IPS DF 6.9 (cell line): ENCODE results near the gene MOK.

ENCODE experiments used
- DNase-seq: peaks from one replicate; pipeline ENCODE4 v3.0.0-alpha.2; 2013; ENCODE audit warnings: low read depth, low spot score
- H3K27ac ChIP-seq: one replicate; pipeline ENCODE4 v1.5.1; 2013; ENCODE audit warnings: low read length, control low read depth
- H3K27me3 ChIP-seq: 2 replicates; pipeline ENCODE4 v1.6.1; 2013; ENCODE audit warnings: mild to moderate bottlenecking, low read length; ENCODE audit not compliant: control insufficient read depth, insufficient read depth
- H3K36me3 ChIP-seq: 2 replicates; pipeline ENCODE4 v1.6.1; 2013; ENCODE audit warnings: low read length; ENCODE audit not compliant: control insufficient read depth, insufficient read depth
- H3K4me1 ChIP-seq: 2 replicates; pipeline ENCODE4 v1.6.1; 2013; ENCODE audit warnings: low read length; ENCODE audit not compliant: control insufficient read depth, insufficient read depth
- H3K4me3 ChIP-seq: 2 replicates; pipeline ENCODE4 v1.5.1; 2013; ENCODE audit warnings: mild to moderate bottlenecking, low read length
- H3K9me3 ChIP-seq: 2 replicates; pipeline ENCODE4 v1.6.1; 2013; ENCODE audit warnings: low read length, inconsistent platforms; ENCODE audit not compliant: control insufficient read depth, insufficient read depth
- WGBS: extraction: QIAGEN DNeasy Blood & Tissue Kit; methylation state at CpG from one replicate; pipeline ENCODE4 v1.1.7; 2013; ENCODE audit warnings: mixed read lengths, missing lambda C conversion rate; ENCODE audit not compliant: insufficient read length, insufficient coverage; 5-methylcytosine and 5-hydroxymethylcytosine counted together

MOK gene

DNA sequence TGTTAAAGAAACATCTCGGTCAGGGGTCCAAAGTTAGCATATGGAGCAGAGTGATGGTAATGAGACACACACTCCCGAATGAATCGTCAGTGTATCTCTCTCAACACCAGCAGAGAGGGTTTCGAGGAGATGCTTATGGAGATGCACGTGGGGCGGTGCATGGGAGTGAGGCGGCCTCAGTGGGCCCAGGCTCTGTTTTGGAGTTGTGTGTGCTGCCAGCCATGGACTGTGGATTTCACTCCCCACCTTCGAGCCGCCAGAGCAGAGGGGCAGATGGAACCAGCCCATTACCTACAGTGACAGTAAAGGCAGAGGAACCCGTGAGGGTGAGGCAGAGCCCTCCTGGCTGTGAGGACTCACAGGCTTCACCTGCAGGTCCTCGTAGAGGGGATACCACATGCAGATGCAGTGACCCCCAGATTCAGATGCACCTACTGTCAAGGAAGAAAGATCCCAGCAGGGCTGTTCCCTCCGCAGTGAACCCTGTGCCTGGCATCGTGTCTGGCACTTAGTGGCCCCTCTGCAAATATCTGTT, 97.1 kb downstream of the MOK start:
- H3K27ac ChIP-seq = no peak overlapping the region
- no peak overlapping the region for H3K4me3 ChIP-seq
- H3K36me3 ChIP-seq = peaks cover 2% of the 10 kb centered on the region; the same call in 1 of the 2 replicates
- peaks cover 2% of the 10 kb centered on the region; the same call in 1 of the 2 replicates for H3K4me1 ChIP-seq
- no peaks in the 10 kb centered on the region for H3K9me3 ChIP-seq
- H3K27me3 ChIP-seq = no peaks in the 10 kb centered on the region
- no CpG with 5 or more reads among the region's 13 CpGs for WGBS
- no peak for DNase-seq

DNA sequence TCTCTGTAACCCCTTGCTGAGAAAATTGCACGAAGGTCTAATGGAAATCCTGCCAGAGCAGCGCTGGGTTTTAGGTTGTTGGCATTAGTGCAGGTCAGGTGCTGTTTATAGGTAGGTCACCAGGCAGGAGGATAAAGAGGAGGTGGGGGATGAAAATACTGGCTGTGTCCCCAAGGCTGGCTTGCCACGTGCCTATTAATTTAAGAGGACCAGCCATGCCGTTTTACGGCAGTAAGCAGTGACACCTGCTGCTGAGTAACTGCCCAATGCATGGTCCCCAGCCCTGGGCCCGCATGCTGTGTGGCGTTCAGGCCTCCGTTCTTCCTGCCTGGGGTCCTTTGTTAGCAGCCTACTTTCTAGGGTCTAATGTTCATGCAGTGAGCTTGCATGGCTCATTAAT, 98.0 kb downstream of the MOK start:
- Histone ChIP-seq H3K9me3 (no peaks in the 10 kb centered on the region), H3K4me1 (peaks cover 2% of the 10 kb centered on the region; the same call in 1 of the 2 replicates), H3K27ac (no peak overlapping the region), H3K4me3 (no peak overlapping the region), H3K36me3 (peaks cover 2% of the 10 kb centered on the region; the same call in 1 of the 2 replicates), H3K27me3 (no peaks in the 10 kb centered on the region)
- DNase-seq = no peak
- no CpG with 5 or more reads among the region's 8 CpGs for WGBS

DNA sequence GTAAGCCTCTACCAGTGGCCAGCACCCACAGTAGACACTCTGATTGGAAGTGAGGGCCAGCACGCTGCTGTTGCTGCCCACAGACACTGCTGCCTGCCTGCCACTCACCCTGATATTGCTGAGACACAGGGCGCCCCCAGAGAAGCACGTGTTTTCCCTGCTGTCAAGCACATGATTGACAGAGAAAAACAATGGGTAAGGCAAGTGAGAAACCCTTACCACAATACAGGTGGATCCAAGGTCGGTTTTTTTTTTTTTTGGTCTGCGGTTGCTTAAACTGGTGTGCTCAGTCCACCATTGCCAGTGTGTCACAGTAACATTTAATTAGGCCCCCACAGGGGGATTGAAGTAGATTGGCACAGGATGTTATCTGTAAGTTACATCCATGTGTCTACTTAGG, 99.4 kb downstream of the MOK start:
- H3K4me1 ChIP-seq = peaks cover 2% of the 10 kb centered on the region; the same call in 1 of the 2 replicates
- no peaks in the 10 kb centered on the region for H3K9me3 ChIP-seq
- H3K27ac ChIP-seq = no peak overlapping the region
- H3K4me3 ChIP-seq = no peak overlapping the region
- DNase-seq = no peak
- peaks cover 2% of the 10 kb centered on the region; the same call in 1 of the 2 replicates for H3K36me3 ChIP-seq
- no CpG with 5 or more reads among the region's 5 CpGs for WGBS
- H3K27me3 ChIP-seq = no peaks in the 10 kb centered on the region

DNA sequence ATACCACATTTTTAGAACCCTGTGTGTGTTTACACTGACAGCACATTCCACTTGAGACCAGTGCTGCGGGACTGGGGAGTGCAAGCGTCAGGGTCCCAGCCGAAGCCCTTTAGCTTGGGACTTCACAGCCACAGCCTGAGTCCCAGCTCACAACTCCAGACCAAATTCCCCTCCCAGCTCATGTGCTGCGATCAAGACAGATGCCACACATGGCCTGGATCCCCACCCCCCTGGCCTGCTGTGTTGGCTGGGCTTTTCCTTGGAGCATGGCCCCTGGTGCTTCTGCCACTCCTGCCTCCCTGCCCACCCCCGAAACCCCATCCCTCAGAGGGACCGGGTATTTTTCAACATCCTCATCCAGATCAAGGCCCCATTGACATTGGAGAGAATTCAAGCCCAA, 101.6 kb downstream of the MOK start:
- no peaks in the 10 kb centered on the region for H3K4me1 ChIP-seq
- no peak overlapping the region for H3K27ac ChIP-seq
- DNase-seq = no peak
- no peak overlapping the region for H3K4me3 ChIP-seq
- H3K9me3 ChIP-seq = no peaks in the 10 kb centered on the region
- H3K27me3 ChIP-seq = no peaks in the 10 kb centered on the region
- H3K36me3 ChIP-seq = no peaks in the 10 kb centered on the region; the same call in 1 of the 2 replicates
- WGBS = no CpG with 5 or more reads among the region's 6 CpGs

DNA sequence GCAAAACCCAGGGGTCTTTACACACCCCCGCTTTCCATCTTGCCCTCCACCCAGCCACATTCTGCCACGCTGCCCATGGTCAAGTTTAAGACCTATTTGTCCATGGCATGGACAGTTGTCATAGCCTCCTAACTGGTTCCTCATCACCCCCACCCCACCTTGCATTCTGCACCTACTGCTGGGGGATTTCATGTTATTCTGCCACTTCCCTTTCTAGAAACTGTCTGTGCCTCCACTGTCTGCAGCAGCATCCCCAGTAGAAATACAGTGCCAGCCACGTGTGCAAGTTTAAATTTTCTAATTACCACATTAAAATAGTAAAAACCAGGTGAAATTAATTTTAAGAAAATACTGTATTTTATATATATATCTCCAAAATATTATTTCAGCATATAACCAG, 102.0 kb downstream of the MOK start:
- H3K9me3 ChIP-seq = no peaks in the 10 kb centered on the region
- H3K27ac ChIP-seq = no peak overlapping the region
- H3K4me1 ChIP-seq = no peaks in the 10 kb centered on the region
- no peaks in the 10 kb centered on the region; the same call in 1 of the 2 replicates for H3K36me3 ChIP-seq
- no peak for DNase-seq
- no peak overlapping the region for H3K4me3 ChIP-seq
- no CpG with 5 or more reads among the region's 3 CpGs for WGBS
- no peaks in the 10 kb centered on the region for H3K27me3 ChIP-seq

DNA sequence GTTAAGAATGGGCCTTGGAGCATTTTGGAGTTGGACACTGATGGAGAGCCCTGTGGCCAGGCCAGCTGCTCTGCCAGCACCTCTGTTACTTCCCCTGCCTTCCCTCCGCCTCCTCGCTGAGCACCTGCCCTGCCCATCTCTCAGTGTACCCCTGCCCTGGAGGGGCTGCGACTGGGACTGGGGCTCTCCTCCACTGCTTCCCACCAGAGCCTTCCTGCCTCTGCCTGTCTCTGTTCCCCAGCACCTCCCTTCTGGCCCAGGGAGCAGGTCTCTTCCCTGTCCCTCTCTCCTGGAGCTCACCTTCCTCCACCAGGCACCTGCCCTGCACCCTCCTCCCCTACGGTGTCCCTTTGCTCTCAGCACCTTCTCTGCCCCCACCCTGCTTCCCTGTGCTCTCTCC, 103.2 kb downstream of the MOK start:
- H3K36me3 ChIP-seq = peaks cover 3% of the 10 kb centered on the region; the same call in 1 of the 2 replicates
- no peak overlapping the region for H3K4me3 ChIP-seq
- H3K4me1 ChIP-seq = no peaks in the 10 kb centered on the region
- DNase-seq = no peak
- H3K27ac ChIP-seq = no peak overlapping the region
- WGBS = no CpG with 5 or more reads among the region's 4 CpGs
- H3K9me3 ChIP-seq = no peaks in the 10 kb centered on the region
- H3K27me3 ChIP-seq = no peaks in the 10 kb centered on the region

DNA sequence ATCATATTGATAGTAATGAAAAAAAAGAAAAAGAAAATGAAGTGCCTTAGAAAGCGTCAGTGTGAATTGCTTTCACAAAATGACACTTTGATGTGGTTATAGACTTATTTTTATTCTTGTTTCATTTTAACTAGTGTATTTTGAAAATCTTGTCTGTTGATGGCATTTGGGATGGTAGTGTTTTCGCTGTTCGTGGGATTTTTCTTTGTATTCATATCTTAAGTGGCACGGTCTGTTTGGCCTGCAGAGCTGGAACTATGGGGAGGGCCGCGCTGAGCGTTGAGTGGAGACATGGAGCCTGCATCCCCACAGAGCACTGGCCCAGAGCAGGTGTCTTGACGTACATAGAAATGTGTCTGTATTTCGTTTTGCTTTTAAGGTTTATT, 103.6 kb downstream of the MOK start:
- no peak overlapping the region for H3K27ac ChIP-seq
- no peaks in the 10 kb centered on the region for H3K4me1 ChIP-seq
- WGBS = 100% methylated on average over 1 of the region's 9 CpGs
- H3K4me3 ChIP-seq = no peak overlapping the region
- H3K27me3 ChIP-seq = no peaks in the 10 kb centered on the region
- DNase-seq = no peak
- H3K36me3 ChIP-seq = peaks cover 3% of the 10 kb centered on the region; the same call in 1 of the 2 replicates
- no peaks in the 10 kb centered on the region for H3K9me3 ChIP-seq

DNA sequence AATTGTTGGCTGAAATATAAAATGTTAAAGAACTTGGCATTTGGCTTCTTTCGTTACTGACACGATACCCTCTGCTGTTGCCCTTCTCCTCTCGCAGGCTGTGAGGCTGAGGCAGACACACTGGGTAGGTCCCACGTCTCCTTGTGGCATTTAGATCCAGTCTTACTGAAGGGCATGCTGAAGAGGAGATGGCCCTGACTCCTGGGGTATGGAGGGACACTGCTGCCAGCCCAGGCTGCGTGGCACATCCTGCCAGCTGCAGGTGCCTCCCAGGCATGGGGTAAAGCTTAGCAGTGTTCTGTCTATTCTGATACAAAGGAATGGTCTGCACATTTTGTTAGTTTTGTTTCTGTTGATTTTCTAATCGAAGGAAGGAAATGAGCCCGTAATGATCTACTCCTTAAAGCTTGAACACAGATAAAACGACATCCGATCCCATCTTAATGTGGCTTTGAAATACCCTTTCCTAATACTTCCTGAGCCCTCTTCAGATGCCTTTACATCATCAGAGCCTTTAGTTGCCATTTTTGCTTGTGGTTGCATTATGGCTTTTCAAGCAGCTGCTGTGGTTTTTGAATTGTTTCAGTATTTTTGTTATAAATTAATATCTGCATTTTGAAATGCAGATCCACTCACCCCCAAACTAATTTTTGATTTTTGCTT, 104.1 kb downstream of the MOK start:
- H3K4me3 ChIP-seq = no peak overlapping the region

DNA sequence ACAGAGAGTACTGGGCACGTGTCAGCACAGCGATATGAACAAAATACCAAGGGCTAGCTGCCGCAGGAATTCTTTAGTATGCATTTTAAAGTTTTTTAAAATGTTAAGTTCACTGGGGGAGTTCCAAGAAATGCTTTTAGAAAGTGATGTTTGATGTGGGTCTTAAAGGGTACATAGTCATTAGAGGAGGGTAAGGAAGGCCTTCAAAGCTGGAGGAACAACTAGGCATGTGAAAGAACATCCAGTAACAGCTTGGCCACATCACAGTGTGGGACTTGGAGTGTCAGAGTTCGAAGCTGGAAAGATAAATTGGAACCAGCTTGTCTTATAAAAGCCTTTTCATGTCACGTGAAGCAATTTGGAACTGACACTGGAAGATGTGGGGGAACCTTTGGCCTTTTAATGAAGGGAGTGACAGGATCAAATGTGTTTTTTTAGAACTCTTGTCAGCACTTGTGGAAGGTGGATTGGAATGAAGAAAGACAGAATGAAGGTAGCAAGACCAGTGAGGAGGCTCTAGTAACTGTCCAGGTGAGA, 107.6 kb downstream of the MOK start:
- Histone ChIP-seq H3K27ac (no peak overlapping the region), H3K27me3 (no peaks in the 10 kb centered on the region), H3K36me3 (peaks cover 3% of the 10 kb centered on the region; the same call in 1 of the 2 replicates), H3K9me3 (no peaks in the 10 kb centered on the region), H3K4me3 (no peak overlapping the region), H3K4me1 (peaks cover 2% of the 10 kb centered on the region; the same call in 1 of the 2 replicates)
- WGBS = no CpG with 5 or more reads among the region's 5 CpGs
- DNase-seq = no peak

More for the DNA sequence above, 104.1 kb downstream of the MOK start:
- no CpG with 5 or more reads among the region's 9 CpGs for WGBS
- peaks cover 3% of the 10 kb centered on the region; the same call in 1 of the 2 replicates for H3K36me3 ChIP-seq
- H3K27ac ChIP-seq = no peak overlapping the region
- no peak for DNase-seq
- no peaks in the 10 kb centered on the region for H3K4me1 ChIP-seq
- no peaks in the 10 kb centered on the region for H3K27me3 ChIP-seq
- H3K9me3 ChIP-seq = no peaks in the 10 kb centered on the region

DNA sequence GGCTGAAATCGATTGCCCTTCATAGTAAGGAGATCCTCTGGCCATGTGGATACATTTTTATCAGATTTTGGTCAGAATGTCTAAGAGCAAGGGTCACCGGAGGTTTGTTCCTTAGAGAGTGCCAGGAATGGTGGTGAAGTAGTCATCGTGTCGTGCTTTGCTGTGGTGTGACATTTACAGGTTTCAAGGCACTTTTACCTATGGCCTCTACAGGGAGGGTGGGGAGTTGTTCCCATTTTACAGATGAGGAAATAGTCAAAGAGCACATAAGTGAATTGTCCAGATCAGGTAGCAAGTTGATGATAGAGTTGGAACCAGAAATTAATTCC, 108.1 kb downstream of the MOK start:
- H3K4me1 ChIP-seq = peaks cover 2% of the 10 kb centered on the region; the same call in 1 of the 2 replicates
- peaks cover 3% of the 10 kb centered on the region; the same call in 1 of the 2 replicates for H3K36me3 ChIP-seq
- no CpG with 5 or more reads among the region's 4 CpGs for WGBS
- no peak for DNase-seq
- H3K4me3 ChIP-seq = no peak overlapping the region
- H3K27ac ChIP-seq = no peak overlapping the region
- no peaks in the 10 kb centered on the region for H3K27me3 ChIP-seq
- H3K9me3 ChIP-seq = no peaks in the 10 kb centered on the region
